Stimulated activated CD8-positive, alpha-beta memory T cell treated with anti-CD3 and anti-CD28 coated beads, Interleukin-4, amount 100 ng/mL, for 1 hour (primary cell): ENCODE data around the gene FLT4.
"Not testable (repeated sequence)": the region's sequence is repeated elsewhere in the genome, so short reads cannot be mapped to it uniquely, and the experiment has no call there.

Experiments used
- DNase-seq, 2 donors: peaks; one replicate each; pipeline ENCODE4 v3.0.0-alpha.2; 2020; ENCODE audit warnings: low read depth in 2 of 2, low spot score in 1 of 2

The FLT4 gene

DNA sequence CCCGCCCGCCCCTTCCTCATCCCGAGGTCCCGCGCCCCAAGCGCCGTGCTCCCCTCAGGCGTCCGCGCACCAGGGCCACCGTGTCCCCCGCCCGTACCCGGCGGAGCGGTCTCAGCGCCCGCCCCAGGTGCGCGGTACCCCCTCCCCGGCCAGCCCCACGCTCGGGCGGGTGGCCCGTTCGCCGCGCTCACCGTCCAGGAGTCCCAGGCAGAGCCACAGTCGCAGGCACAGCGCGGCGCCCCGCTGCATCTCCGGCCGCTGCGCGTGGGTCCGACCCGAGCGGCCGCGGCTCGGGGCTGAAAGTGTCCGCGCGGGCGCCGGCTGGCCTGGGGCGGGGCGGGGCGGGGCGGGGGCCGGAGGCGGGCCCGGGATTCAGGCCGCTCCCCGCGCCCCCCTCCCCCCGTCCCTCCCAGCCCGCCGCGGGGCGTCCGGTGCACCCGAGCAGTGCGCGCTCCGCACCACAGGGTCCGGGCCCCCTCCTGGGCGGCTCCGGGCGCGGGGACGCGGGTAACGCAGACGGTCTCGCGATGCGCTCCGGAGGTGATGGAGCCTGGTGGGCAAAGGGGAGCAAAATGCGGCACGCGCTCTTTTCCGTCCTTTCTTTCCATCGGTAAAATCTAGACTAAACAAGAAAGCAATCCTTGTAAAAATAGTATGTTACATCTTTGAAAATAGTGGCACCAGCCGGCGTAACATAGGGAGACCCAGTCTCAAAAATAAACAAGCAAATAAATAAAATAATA is at the start of gene FLT4:
FLT4 (minus strand) TSS at position 304 of the 743 bp plus-strand sequence; CDS start at position 249, 55 bp downstream.
- no peak for DNase-seq

DNA sequence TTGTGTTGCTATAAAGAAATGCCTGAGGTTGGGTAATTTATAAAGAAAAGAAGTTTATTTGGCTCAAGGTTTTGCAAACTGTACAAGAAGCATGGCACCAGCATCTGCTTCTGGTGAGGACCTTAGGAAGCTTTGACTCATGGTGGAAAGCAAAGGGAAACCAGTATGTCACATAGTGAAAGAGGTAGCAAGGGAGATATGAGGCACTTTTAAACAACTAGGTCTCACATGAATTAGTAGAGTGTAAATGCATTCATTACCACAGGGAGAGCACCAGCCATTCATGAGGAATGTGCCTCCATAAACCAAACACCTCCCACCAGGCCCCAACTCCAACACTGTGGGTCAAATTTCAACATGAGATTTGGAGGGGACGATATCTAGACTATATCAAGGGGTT is 49.6 kb upstream of the FLT4 start:
- no peak for DNase-seq

DNA sequence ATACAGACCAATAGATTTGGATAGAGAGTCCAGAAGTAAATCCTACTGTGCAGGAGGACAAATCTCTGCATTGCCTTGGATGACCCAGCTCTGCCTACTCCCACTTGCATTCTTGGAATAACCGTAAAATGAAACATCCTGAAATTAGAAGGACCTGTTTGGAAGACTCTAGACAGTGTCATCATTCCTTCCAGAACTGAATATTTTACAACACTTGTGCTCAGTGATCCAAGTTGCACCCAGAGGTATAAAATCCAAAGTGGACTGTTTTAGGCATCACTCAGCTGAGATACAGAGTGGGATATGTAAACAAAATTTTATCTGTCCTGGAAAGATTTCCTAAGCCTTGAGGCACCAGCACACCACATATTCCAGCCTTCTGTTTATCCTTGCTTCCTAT is 46.7 kb upstream of the FLT4 start:
- DNase-seq, result no peak

DNA sequence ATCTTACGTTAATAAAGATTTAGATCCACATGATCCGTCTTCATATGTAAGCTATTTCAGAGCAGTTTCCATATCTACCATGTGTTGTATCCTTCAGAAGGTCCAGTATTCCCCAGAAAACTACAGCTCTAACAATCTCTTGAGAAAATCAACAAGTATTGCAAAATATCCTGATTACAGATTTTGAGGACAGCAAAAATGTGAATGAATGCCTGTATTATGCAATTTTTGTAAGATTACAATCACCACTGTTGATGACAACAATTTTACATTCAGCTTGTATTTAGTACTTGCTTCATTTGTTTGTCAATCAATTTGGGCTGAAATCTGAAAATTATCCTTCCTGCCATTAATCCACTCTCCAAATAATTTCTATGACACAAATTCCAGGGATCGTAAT is 43.0 kb upstream of the FLT4 start:
- DNase-seq, result no peak

DNA sequence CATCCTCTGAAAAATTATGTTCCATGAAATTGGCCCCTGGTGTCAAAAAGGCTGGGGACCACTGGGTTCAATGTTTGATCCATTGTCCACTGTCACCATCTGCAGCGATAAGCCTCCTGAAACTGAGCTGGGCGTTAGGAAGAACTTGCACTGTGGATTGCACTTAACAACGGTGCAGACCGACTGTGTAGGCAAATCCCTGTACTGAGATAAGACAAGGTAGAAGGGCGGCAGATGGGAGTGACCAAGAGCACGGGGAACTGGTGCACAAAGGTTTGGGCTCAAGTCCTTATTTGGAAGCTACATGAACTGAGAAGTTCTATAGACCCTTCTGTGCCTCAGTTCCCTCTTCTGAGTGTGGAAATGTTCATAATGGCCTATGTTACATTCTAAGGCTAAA is 41.6 kb upstream of the FLT4 start:
- DNase-seq, result no peak

DNA sequence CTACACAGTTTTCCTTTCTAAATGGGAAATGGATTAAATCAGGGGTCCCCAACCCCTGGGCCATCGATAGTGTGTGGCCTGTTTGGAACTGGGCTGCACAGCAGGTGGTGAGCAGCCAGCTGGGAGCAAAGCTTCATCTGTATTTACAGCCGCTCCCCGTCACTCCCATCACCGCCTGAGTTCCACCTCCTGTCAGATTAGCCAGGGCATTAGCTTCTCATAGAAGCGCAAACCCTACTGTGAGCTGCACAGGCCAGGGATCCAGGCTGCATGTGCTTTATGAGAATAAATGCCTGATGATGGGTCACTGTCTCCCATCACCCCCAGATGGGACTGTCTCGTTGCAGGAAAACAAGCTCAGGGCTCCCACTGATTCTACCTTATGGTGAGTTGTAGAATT is 41.2 kb upstream of the FLT4 start:
- no peak for DNase-seq

DNA sequence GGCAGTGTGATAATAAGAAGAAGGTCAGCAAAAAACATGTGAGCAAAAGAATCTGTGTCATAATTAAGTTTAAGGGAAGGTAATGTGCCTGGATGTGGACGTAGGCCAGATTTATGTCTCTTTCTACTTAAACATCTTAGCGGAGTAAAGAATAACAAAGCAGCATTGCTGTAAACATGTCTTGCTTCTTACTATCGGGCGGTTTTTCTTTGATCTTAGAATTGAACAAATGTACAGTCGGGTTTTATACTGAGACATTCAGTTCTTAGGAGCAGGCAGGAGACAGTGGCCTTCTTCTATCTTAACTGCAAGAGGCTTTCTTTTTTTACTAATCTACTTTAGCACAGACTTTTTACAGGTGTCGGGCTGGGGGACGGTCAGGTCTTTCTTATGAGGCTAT is 40.4 kb upstream of the FLT4 start:
- no peak for DNase-seq

DNA sequence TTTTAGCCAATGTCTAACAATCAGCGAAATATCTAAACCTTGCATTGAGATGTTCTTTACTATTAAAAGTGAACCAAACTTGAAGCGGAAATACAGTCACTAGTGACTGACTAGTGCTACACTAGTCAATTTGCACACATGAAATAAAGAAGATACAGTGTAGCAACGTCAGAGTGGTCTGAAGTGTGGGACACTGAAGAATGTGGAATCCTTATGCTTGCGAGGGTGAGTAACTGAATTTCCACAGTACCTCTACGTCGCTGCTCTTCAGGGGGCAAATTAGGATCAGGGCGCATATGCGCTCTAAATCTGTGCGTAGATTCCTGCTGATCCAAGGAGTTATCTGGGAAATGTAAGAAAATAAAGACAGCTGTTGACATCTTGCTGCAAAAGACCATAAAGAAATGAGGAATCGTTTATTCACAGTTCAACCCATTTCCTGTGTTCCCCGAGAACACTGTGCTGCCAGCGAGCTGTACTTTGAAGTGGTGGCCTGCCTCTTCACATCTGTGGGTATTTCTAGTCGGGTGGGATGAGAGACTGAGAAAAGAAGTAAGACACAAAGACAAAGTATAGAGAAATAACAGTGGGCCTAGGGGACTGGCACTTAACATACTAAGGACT is 39.8 kb upstream of the FLT4 start:
- DNase-seq, result peak in 1 of 2 donors; percentile 15

DNA sequence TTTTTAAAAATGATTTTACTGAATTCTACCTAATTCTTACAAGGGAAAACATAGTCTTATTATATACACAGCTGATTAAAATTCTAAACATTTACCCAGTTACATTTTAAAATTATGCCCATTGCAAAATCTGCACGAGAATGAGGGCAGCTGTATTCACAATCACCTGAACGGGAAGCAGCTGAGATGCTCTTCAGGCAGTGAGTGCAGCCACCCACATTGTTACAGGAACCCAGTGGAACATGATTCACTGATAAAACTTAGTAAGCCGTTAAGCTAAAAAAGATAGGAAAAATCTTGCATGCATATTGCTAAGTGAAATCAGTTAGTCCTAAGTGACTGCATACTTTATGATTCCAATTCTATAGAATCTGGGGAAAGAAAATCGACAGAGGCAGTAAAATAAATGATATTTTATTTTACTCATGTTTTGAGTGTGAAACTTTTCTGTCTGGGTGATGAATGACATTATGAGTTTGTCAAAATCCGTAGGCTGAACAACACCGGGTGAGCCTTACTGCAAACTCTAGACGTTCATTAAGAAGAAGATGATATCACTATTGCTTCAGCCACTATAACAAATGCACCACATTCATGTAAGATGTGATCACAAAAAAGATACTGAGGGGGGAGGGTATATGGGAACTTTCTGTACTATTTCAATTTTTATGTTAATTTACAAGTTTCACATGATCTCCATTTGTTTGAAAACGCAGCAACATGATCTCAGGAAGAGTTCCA is 39.1 kb upstream of the FLT4 start:
- no peak for DNase-seq

DNA sequence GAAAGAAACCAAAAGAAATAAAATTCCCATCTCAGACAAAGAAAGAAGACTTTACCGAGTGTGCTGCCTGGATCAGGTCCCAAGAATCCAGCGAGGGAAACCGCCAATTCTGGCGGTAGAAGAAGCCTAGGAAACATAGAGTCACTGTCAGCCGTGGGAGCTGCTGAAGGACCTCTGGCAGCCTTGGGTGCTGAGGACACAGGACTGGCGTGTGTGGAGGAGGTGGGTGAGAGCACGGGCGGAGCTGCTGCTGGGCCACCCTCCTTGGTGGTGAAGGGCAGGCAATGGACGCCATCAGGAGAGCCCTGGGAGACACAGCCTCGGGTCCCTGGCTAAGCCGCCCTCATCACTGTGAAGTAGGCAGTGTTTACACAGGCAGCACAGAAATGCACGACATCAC is 37.4 kb upstream of the FLT4 start:
- not testable (repeated sequence) for DNase-seq

DNA sequence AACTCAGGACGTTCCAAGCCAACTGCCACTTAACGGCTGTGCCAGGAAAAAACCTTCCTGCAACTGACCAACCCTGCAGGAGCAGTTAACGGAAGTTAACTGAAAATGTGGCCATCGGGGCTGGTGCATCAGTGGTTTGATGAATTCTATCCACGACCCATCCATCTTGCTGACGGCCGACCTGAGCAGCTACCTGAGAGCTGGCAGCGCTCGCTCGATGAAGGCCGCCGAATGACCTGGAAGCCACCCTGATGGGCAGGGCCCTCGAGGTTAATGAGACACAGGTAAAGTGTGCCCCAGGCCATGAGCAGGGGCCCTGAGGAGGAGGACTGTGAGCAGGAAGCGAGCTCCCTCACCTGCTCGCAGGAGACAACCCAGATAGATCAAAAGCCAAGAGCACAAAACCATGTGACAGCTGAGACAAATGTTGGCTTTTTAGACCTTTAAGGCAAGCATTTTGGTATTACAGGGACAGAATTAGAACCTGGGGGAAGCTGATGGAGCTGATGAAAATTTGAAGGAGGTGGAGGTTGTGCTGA is 35.3 kb upstream of the FLT4 start:
- DNase-seq, result no peak

DNA sequence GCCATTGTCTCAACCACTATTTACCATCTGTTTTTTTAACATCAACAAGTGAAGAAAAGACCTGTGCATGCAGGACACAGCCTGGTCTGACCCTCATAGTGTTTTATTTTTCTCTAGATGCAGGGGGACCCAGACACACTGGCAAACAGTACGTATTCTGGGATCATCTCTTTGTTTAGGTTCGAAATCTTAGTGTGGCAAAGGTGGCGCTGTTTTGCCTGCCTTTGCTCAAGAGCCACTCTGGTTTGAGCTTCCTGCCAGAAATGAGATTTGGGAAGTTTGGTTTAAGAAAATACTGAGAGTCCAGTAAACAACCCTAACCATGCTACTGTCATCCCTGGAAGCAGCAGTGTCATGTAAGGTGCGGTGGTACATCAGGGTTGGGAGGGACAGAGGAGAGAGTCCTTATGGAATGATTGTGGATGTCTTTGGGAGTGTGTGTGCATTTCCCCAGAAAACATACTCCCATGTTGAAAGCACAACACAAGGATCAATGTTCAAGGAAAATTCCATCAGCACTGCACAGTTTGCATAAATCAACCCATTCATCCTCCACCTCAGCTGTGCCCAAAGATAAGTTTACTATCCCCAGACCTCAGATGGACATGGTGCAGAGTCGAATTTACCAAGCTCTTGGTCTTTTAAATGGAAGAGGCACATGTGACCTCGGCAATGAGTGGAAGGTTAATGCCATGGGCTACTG is 34.0 kb upstream of the FLT4 start:
- no peak for DNase-seq

DNA sequence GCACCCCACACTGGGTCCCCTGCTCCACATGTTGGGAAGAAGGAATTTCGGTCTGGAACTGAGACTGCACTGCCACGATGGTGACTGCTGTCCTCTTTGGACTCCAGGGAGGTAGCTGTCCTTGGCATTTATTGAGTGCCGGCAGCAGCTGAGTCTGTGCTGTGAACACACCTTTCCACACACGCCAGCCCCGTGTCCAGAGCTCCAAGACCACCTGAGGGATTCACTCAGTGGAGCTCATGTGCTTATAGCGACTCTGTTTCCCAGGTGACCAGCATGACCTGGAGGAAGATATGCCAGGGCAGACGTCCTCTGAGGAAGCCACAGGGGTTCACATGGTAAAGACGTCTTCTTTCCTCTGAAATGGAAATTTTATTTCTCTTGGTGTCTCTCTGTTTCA is 33.2 kb upstream of the FLT4 start:
- DNase-seq, result no peak

DNA sequence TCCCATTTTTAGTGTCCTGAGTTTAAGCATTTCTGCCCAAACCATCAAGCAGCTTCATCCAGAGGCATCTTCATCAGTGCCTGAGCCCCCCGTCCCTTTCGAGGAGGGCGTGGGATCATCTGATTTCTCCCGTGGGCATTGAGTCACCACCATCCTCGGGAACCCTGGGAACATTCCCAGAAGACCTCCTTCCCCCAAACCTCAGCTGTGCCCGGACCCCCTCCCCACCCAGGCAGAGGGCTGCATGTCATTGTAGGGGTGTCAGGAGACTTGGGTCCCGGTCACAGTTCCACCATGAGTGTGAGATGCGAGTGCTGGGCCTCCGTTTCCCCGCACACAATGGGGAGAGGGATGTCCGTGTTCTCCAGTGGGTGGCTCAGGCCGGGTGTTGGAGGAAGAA is 32.6 kb upstream of the FLT4 start:
- not testable (repeated sequence) for DNase-seq

DNA sequence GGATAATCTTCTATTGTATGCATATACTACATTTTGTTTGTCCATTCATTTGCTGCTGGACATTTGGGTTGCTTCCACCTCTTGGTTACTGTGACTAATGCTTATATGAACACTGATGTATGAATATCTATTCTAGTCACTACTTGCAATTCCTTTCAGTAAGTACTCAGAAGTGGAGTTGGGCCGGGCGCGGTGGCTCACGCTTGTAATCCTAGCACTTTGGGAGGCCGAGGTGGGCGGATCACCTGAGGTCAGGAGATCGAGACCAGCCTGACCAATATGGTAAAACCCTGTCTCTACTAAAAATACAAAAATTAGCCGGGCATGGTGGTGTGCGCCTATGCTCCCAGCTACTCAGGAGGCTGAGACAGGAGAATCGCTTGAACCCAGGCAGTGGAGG is 28.9 kb upstream of the FLT4 start:
- not testable (repeated sequence) for DNase-seq

DNA sequence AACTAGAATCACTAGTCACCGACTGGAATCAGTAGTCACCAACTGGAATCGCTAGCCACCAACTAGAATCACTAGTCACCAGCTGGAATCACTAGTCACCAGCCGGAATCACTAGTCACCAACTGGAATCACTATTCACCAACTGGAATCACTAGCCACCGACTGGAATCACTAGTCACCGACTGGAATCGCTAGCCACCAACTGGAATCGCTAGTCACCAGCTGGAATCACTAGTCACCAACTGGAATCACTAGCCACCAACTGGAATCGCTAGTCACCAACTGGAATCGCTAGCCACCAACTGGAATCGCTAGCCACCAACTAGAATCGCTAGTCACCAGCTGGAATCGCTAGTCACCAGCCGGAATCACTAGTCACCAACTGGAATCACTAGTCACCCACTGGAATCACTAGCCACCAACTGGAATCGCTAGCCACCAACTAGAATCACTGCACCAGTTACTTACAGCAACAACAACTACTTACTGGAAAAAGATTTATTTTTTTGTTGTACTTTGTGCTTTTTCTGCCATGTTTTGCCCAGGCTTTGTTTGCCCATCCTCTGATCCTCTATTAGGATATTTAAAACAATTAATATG is 25.7 kb upstream of the FLT4 start:
- DNase-seq, result no peak

DNA sequence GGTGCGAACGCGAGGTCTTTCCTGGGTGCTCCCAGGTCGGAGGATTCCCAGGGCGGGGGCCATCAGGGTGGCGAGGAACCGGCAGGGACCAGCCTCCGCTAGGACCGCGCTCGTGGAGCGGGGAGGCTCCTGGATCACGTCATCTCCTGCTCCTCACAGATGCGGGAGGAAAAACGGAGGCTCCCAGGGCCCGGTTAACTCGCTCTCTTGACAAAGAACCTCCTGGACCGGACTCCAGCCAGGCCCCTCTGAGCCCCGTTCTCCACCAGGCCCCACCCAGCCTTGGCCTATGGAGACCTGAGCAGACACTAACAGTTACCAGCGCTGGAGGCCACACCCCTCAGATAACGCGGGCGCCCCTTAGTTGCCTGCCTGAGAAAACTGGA is 24.7 kb upstream of the FLT4 start:
- DNase-seq, result not testable (repeated sequence)

DNA sequence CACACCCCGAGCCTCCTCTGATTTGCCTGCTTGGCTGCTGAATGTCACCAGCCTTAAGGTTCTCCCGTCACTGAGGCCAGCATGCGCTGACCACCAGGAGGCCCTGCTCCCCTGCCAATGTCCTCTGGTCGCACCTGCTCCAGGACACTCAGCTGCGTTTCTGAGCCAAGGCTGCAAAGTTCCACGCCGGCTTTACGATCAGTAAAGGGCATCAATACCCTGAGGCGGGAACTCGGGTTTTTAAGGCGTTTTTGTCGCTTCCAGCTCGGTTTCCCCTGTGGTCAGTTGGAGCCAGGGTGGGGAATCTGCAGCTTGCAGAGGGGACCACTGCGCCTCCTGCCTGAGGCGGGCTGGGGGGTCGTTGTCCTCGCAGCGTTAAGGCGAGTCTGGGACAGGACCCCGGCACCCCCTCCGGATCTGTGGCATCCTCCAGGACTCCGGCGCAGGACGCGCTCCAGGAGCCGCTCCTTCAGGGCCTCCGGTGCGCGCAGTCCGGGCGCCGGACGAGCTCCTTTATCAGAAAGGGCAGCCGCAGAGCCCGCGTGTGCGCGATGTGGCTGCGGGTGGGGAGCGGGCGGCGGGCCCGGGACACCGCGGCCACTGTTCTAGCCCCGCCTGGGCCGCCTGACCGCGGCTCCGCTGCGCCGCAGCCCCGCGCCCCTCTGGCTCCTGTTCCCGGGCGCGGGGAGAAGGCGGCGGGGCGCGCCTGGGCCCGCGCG is 24.1 kb upstream of the FLT4 start:
- no peak for DNase-seq

DNA sequence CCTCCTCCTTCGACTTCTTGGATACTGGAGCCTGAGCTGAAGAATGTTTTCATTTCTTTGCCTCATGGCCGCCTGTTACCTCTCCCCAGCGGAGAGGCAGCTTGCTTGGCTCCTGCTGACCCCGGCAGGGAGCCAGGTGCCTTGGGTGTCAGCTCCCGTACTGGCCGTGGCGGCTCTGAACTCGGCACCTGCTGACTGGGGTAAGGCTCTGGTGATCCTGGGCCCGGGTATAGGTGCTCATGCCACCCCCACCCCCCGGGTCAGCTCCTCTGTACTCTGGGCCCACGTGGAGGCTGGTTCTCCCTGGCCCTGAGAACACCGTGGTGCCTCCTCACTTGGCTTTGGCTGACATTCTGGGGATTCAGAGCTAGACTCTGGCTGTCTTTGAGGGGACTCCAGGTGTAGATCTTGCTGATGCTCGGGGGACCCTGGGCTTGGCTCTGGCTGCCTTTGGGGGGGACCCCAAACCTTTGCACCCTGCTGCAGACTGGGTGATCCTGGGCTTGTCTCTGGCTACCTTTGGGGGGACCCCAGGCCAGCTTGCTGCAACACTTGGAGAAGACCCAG is 22.6 kb upstream of the FLT4 start:
- DNase-seq, result not testable (repeated sequence)
